Subcutaneous abdominal adipose tissue (tissue), 5 donors: Measurements from ENCODE around the gene TSHZ1.
A peak's percentile ranks its signal among the peaks of the same experiment; 100 is the strongest.

Source experiments
- H3K27ac ChIP-seq: one replicate; pipeline ENCODE4 v1.7.0; 2013; ENCODE audit warnings: low read depth, mild to moderate bottlenecking, inconsistent platforms, low read length, moderate library complexity
- H3K27me3 ChIP-seq, 5 donors: one replicate each; pipeline ENCODE4 v1.7.0; 2013; ENCODE audit warnings: low read length in 5 of 5, inconsistent platforms in 1 of 5; ENCODE audit not compliant: control insufficient read depth in 5 of 5, insufficient read depth in 4 of 5
- H3K36me3 ChIP-seq, 5 donors: one replicate each; pipeline ENCODE4 v1.7.0; 2013; ENCODE audit warnings: low read length in 5 of 5; ENCODE audit not compliant: control insufficient read depth in 5 of 5, insufficient read depth in 5 of 5
- H3K4me1 ChIP-seq, 5 donors: one replicate each; pipeline ENCODE4 v1.7.0; 2013; ENCODE audit warnings: low read length in 5 of 5, mild to moderate bottlenecking in 3 of 5, moderate library complexity in 1 of 5; ENCODE audit not compliant: control insufficient read depth in 5 of 5, insufficient read depth in 5 of 5
- H3K4me3 ChIP-seq, 5 donors: one replicate each; pipeline ENCODE4 v1.7.0; 2013; ENCODE audit warnings: low read length in 5 of 5, low read depth in 1 of 5
- H3K9ac ChIP-seq, 5 donors: one replicate each; pipeline ENCODE4 v1.7.0; 2013; ENCODE audit warnings: low read length in 5 of 5, mild to moderate bottlenecking in 4 of 5, moderate library complexity in 3 of 5
- H3K9me3 ChIP-seq, 5 donors: one replicate each; pipeline ENCODE4 v1.7.0; 2013; ENCODE audit warnings: low read length in 5 of 5; ENCODE audit not compliant: control insufficient read depth in 5 of 5
- donor health status: healthy.
- donor health status: healthy.
- donor health status: healthy.
- donor health status: healthy.
- donor health status: healthy.

The TSHZ1 gene

GRCh38 chr18:75210274-75211001 lies at the start of gene TSHZ1:
TSS of gene TSHZ1 (plus strand) at chr18:75210797. CDS start at chr18:75211877, 1,080 bp downstream.
- Histone ChIP-seq H3K9ac (peak within 1 kb of the TSS; percentile 32 to 84 (median 82)), H3K4me3 (peak within 1 kb of the TSS; percentile 70 to 97 (median 95)), H3K36me3 (no peaks in the 10 kb centered on the region), H3K9me3 (no peaks in the 10 kb centered on the region), H3K27me3 (no peaks in the 10 kb centered on the region), H3K27ac (peak within 1 kb of the TSS; percentile 91), H3K4me1 (peaks cover 2 to 72% (median 58%) of the 10 kb centered on the region in 5 donors)

- Histone ChIP-seq H3K27ac (no peak overlapping the region), H3K36me3 (no peaks in the 10 kb centered on the region), H3K4me3 (peak overlapping the region; percentile 69 to 81 (median 80)), H3K27me3 (peaks cover 0 to 11% (median 4%) of the 10 kb centered on the region in 5 donors), H3K4me1 (peaks cover 0 to 20% (median 16%) of the 10 kb centered on the region in 5 donors), H3K9me3 (no peaks in the 10 kb centered on the region), H3K9ac (peak overlapping the region in 4 of 5 donors; percentile 18 to 78 (median 22))
Observed at GRCh38 chr18:75161256-75162028, 49.2 kb upstream of the TSHZ1 start.

- peaks cover 0 to 24% (median 16%) of the 10 kb centered on the region in 5 donors for H3K4me1 ChIP-seq
- H3K27ac ChIP-seq: no peak overlapping the region
- no peaks in the 10 kb centered on the region for H3K36me3 ChIP-seq
- H3K4me3 ChIP-seq: no peak overlapping the region
- H3K9ac ChIP-seq: no peak overlapping the region
- peaks cover 0 to 11% (median 4%) of the 10 kb centered on the region in 5 donors for H3K27me3 ChIP-seq
- H3K9me3 ChIP-seq: no peaks in the 10 kb centered on the region
Observed at GRCh38 chr18:75162467-75162866, 48.1 kb upstream of the TSHZ1 start.

- Histone ChIP-seq H3K36me3 (no peaks in the 10 kb centered on the region), H3K9ac (no peak overlapping the region), H3K4me3 (no peak overlapping the region), H3K27me3 (peaks cover 0 to 9% (median 4%) of the 10 kb centered on the region in 5 donors), H3K9me3 (no peaks in the 10 kb centered on the region), H3K27ac (no peak overlapping the region), H3K4me1 (peaks cover 0 to 25% (median 16%) of the 10 kb centered on the region in 5 donors)
Observed at GRCh38 chr18:75162978-75163377, 47.6 kb upstream of the TSHZ1 start.

- Histone ChIP-seq H3K27ac (no peak overlapping the region), H3K4me1 (peaks cover 0 to 32% (median 16%) of the 10 kb centered on the region in 5 donors), H3K4me3 (no peak overlapping the region), H3K36me3 (no peaks in the 10 kb centered on the region), H3K9ac (no peak overlapping the region), H3K9me3 (no peaks in the 10 kb centered on the region), H3K27me3 (peaks cover 0 to 5% (median 3%) of the 10 kb centered on the region in 5 donors)
Observed at GRCh38 chr18:75163736-75164135, 46.9 kb upstream of the TSHZ1 start.

- Histone ChIP-seq H3K36me3 (no peaks in the 10 kb centered on the region), H3K9me3 (no peaks in the 10 kb centered on the region), H3K9ac (no peak overlapping the region), H3K4me3 (no peak overlapping the region), H3K4me1 (peaks cover 0 to 35% (median 16%) of the 10 kb centered on the region in 5 donors), H3K27ac (no peak overlapping the region), H3K27me3 (no peaks in the 10 kb centered on the region)
Observed at GRCh38 chr18:75164479-75164878, 46.1 kb upstream of the TSHZ1 start.

- H3K36me3 ChIP-seq: no peaks in the 10 kb centered on the region
- H3K4me1 ChIP-seq: peaks cover 0 to 39% (median 10%) of the 10 kb centered on the region in 5 donors
- no peak overlapping the region for H3K27ac ChIP-seq
- no peak overlapping the region for H3K9ac ChIP-seq
- H3K27me3 ChIP-seq: no peaks in the 10 kb centered on the region
- no peak overlapping the region for H3K4me3 ChIP-seq
- no peaks in the 10 kb centered on the region for H3K9me3 ChIP-seq
Observed at GRCh38 chr18:75165926-75166325, 44.7 kb upstream of the TSHZ1 start.

- Histone ChIP-seq H3K36me3 (no peaks in the 10 kb centered on the region), H3K4me3 (no peak overlapping the region), H3K9me3 (no peaks in the 10 kb centered on the region), H3K27me3 (no peaks in the 10 kb centered on the region), H3K9ac (no peak overlapping the region), H3K4me1 (peaks cover 0 to 38% (median 0%) of the 10 kb centered on the region in 5 donors), H3K27ac (peak overlapping the region; percentile 6)
Observed at GRCh38 chr18:75167137-75167536, 43.5 kb upstream of the TSHZ1 start.

GRCh38 chr18:75167759-75168618 lies 42.6 kb upstream of the TSHZ1 start:
- Histone ChIP-seq H3K36me3 (no peaks in the 10 kb centered on the region), H3K27me3 (no peaks in the 10 kb centered on the region), H3K9ac (peak overlapping the region in 1 of 5 donors; percentile 28), H3K27ac (peak overlapping the region; percentile 6), H3K4me3 (peak overlapping the region in 2 of 5 donors; percentile 18 to 36), H3K4me1 (peaks cover 0 to 45% (median 4%) of the 10 kb centered on the region in 5 donors), H3K9me3 (no peaks in the 10 kb centered on the region)
